GM10847 (cell line): Measurements from ENCODE around the gene EFNA3.
A peak's percentile ranks its signal among the peaks of the same experiment; 100 is the strongest.

Source experiments
- POLR2A ChIP-seq: IDR thresholded peaks from 2 replicates; pipeline ENCODE4 v1.6.1; 2011; ENCODE audit not compliant: insufficient read length; ENCODE audit errors: extremely low read depth

EFNA3 gene

GRCh38 chr1:155042789-155043188, 35.8 kb upstream of the EFNA3 start:
- TF ChIP-seq POLR2A, result no peak

GRCh38 chr1:155043301-155043702, 35.3 kb upstream of the EFNA3 start:
- TF ChIP-seq POLR2A, result no peak

GRCh38 chr1:155043793-155044192, 34.8 kb upstream of the EFNA3 start:
- TF ChIP-seq POLR2A, result no peak

GRCh38 chr1:155044365-155044764, 34.3 kb upstream of the EFNA3 start:
- TF ChIP-seq POLR2A, result no peak

GRCh38 chr1:155044812-155045657, 33.6 kb upstream of the EFNA3 start:
- no peak for TF ChIP-seq POLR2A

- no peak for TF ChIP-seq POLR2A
These were observed 29.9 kb upstream of the EFNA3 start for GRCh38 chr1:155048449-155049334.

- TF ChIP-seq POLR2A, result no peak
These were observed 28.7 kb upstream of the EFNA3 start for GRCh38 chr1:155049651-155050559.

- TF ChIP-seq POLR2A, result no peak
These were observed 27.9 kb upstream of the EFNA3 start, which contains the start of gene ADAM15 for GRCh38 chr1:155050560-155051341. Gene ADAM15, plus strand, starts transcription at chr1:155051316. Its CDS starts 71 bp downstream, at chr1:155051387.

GRCh38 chr1:155051342-155051776, 27.3 kb upstream of the EFNA3 start:
- TF ChIP-seq POLR2A, result peak; percentile 57

GRCh38 chr1:155051777-155052398, 26.7 kb upstream of the EFNA3 start:
- no peak for TF ChIP-seq POLR2A

GRCh38 chr1:155052439-155053395, 25.9 kb upstream of the EFNA3 start:
- TF ChIP-seq POLR2A, result no peak

- no peak for TF ChIP-seq POLR2A
These were observed 25.0 kb upstream of the EFNA3 start for GRCh38 chr1:155053531-155054105.

GRCh38 chr1:155057104-155057503, 21.5 kb upstream of the EFNA3 start:
- no peak for TF ChIP-seq POLR2A
